GM10248 (cell line): ENCODE data around the gene HERC2.
"Not testable (repeated sequence)": the region's sequence is repeated elsewhere in the genome, so short reads cannot be mapped to it uniquely, and the experiment has no call there.

Experiments
- CTCF ChIA-PET: fragments of 300-600 bp; sonication (Branson Sonifier 250); formaldehyde crosslinking; extraction: SDS; loops from one replicate; lab custom pipeline; 2021; ENCODE audit warnings: antibody characterized with exemption; lab: Yijun Ruan, JAX
- POLR2A ChIA-PET: fragments of 350-650 bp; sonication (Branson Sonifier 250); formaldehyde crosslinking; extraction: SDS; loops from one replicate; lab custom pipeline; 2020; ENCODE audit warnings: antibody characterized with exemption; lab: Yijun Ruan, JAX
- DNase-seq: peaks from one replicate; pipeline ENCODE4 v3.0.0; 2012; ENCODE audit errors: extremely low spot score
- TF ChIP-seq, protein P1 (sequence below): IDR thresholded peaks from 2 replicates; pipeline ENCODE4 v1.5.1; 2012; ENCODE audit warnings: mild to moderate bottlenecking, low read depth; ENCODE audit errors: extremely low read depth, missing control alignments, control extremely low read depth

HERC2 gene

DNA sequence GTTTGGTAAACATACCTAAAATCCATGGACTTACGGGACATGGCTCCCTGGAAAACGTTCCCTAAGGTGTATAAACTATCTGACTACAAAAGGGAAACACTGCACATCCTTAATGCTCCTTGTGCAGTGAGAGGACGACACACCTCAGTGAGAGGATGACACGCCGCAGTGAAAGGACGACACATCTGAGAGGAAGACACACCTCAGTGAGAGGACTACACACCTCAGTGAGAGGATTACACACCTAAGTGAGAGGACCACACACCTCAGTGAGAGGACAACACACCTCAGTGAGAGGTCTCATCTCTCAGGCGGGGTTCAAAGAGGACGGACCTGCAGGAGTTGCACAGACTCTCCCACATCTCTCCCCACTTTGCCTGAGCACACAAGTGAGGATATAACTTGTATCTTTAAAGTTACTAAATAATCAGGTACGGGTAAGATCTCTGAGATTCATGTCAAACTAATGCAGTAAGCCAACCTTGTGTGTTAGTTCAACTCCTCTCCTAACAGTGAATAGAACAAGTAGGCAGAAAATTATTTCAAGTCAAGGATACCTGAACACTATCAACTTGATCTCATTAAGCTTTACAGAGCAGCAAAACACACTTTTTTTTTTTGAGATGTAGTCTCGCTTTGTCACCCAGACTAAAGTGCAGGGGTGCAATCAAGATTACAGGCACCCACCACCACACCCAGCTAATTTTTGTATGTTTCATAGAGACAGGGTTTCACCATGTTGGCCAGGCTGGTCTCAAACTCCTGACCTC is 32.1 kb downstream of the HERC2 start:
- ChIA-PET POLR2A (no interaction called here), CTCF (no interaction called here)
- TF ChIP-seq, protein P1, sequence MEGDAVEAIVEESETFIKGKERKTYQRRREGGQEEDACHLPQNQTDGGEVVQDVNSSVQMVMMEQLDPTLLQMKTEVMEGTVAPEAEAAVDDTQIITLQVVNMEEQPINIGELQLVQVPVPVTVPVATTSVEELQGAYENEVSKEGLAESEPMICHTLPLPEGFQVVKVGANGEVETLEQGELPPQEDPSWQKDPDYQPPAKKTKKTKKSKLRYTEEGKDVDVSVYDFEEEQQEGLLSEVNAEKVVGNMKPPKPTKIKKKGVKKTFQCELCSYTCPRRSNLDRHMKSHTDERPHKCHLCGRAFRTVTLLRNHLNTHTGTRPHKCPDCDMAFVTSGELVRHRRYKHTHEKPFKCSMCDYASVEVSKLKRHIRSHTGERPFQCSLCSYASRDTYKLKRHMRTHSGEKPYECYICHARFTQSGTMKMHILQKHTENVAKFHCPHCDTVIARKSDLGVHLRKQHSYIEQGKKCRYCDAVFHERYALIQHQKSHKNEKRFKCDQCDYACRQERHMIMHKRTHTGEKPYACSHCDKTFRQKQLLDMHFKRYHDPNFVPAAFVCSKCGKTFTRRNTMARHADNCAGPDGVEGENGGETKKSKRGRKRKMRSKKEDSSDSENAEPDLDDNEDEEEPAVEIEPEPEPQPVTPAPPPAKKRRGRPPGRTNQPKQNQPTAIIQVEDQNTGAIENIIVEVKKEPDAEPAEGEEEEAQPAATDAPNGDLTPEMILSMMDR: no peak
- no peak for DNase-seq

DNA sequence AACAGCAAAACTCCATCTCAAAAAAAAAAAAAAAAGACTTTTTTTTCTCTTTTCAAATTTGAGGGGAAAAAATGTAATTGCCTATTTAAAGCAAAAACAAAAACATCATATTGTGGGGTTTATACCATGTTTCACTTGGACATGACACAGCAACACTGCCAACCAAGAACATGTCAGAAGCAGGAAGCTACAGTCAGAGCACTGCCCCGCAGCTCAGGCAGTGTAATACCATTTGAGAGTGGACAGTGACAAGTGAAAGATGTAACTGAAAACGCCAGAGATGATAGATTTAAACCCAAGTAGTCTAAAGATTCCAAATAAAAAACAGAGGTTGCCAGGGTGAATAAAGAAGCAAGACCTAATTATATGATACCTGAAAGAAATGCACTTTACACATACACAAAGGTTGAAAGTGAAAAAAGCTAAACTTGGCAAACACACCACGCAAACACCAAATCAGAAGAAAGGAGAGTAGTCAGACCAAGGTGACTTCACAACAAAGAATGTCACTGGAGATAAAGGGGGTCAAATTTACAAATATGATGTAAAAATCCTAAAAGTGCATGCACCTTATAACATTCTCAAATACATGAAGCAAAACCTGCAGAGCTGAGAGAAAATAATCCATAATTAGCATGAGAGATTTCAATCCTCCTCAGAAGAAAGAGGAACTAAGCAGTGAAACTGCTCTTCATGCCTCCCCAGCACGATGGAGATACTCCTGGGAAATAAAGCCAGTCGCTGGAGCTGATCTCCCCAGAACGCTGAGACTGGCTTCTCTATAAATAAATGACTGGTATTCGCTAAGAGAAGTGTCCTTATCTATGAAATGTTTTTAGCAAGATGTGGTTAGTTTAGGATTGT is 32.9 kb downstream of the HERC2 start:
- DNase-seq, POLR2A ChIA-PET, CTCF ChIA-PET: not testable (repeated sequence)

DNA sequence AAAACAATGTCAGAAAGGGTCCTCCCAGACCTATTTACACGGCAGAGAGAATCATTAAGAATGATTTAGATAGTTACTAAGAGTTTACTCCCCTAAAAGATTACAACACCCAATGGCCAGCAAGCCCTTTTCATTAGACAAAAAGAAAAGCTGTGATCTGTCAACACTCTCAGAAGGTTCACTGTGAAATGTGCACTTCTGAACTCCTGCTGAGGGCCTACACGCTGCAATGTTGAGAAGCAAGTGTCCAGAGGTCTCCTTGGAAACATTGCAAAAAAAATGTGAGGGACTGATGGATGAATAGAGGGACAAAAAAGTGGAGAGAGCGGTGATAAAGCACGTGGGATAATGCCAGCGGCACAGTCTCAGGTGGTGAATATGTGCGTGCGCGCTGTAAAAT is 35.3 kb downstream of the HERC2 start:
- DNase-seq, POLR2A ChIA-PET, CTCF ChIA-PET: not testable (repeated sequence)

DNA sequence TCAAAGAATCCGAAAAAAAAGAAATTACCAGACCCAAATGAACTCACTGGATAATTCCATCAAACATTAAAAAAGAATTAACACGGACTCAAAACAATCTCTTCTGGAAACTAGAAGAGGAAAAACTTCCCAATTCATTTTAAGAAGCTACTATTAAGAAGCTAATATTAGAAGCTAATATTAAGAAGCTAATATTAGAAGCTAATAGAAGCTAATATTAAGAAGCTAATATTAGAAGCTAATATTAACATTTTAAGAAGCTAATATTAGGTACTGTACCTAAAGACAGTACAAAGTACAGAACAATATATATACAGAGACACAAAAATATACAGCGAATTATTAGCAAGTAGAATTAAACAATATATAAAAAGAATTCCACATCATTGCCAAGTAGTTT is 35.9 kb downstream of the HERC2 start:
- TF ChIP-seq, protein P1: no peak
- CTCF ChIA-PET: no interaction called here
- POLR2A ChIA-PET: no interaction called here
- DNase-seq: no peak

DNA sequence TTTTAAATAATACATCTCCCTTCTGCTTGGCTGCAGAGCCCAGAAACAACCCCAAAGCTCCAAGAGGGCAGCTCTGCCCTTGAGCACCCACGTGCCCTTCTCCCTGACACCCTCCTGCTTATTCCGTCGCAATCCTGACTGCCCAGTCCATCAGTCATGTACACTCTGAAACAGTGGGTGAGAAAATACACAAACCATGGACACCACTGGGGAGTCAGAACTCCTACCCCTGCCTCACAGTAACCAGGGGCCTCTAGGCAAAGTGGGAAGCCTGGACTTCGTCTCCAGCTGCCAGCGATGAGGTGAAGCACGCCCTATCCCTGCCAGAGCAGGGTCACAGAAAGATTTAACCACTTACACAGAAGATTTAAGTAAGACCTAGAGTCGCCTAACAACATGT is 40.1 kb downstream of the HERC2 start:
- DNase-seq: no peak
- TF ChIP-seq, protein P1: no peak
- ChIA-PET CTCF (no interaction called here), POLR2A (no interaction called here)

DNA sequence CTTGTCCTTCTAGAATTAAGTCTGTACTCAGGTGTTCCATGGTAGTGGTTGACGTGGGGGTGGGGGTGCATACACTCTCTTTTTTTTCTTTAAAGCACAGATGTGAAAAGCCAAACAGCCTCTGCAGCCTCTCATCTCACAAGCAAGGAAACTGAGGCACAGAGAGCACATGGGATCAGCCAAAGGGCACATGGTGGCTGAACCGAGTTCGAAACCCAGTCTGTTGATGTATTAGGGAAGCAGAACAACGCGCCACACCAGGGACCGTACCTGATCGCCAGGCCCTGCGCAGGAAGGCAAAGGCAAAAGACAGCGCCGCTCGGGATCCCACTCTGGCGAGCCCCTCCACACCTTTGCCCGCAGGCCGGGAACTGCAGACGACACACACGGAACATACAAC is 47.3 kb downstream of the HERC2 start:
- TF ChIP-seq, protein P1: no peak
- DNase-seq: no peak
- CTCF ChIA-PET: no interaction called here
- POLR2A ChIA-PET: no interaction called here

DNA sequence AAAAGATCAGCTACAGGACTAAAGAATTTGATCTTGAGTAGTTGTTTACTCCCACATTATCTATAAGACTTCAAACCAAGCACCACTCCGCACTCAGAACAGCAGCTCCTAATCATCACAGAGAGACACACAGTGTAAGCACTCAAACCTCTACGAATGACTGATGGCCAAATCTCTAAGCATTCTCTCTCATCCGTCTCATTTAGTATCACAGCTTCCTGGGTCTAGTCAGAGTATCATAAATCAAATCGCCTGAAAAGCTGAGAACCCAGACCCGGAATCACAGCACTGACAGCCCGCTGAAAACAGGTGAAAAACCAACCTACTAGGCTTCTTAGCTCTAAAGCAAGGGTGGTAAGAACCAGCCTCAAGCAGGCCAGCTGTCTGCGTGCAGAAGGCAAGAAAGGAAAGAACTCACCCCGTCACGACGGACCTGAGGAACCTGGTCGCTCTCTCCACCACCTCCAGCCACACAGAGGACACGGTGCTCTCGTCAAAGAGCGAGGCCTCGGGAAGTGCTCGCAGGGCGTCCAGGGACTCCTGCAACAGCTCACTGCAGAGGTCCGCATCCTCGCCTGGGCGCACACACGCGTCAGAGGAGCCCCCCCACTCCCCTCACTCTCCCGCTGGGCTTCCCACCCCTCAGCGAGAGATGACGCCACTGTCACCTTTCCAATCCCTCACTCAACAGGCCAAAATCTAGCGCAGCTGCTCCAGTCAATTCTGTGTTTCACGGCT is 47.9 kb downstream of the HERC2 start:
- TF ChIP-seq, protein P1: no peak
- no peak for DNase-seq
- POLR2A ChIA-PET: no interaction called here
- CTCF ChIA-PET: no interaction called here
